ENCODE measurements around the gene ADM5. TPM values are rescaled to one million over a fixed set of nuclear protein-coding genes. Genes with fewer than 3 reads are reported as not detected.
A peak's percentile ranks its signal among the peaks of the same experiment; 100 is the strongest.

ADM5 gene
- total and polyA plus RNA-seq, 2 experiments from 2014 or later: 2.8 to 5.7 TPM

GRCh38 chr19:49688531-49689132 lies 762 bp upstream of the ADM5 start:
- Histone ChIP-seq H3K4me1 (ENCODE audit: insufficient read depth) (peaks cover 29% of the 10 kb centered on the region), H3K27ac (ENCODE audit: low read depth) (peak overlapping the region; percentile 85), H3F3A (replicated peaks; ENCODE audit: low read depth) (peaks cover 65% of the 10 kb centered on the region), H3K27me3 (ENCODE audit: insufficient read depth) (no peaks in the 10 kb centered on the region), H2AFZ (no peak overlapping the region), H3K36me3 (ENCODE audit: insufficient read depth) (peaks cover 17% of the 10 kb centered on the region), H3K4me2 (peak overlapping the region; percentile 99), H3K79me2 (replicated peaks; ENCODE audit: insufficient read depth) (peaks cover 24% of the 10 kb centered on the region), H4K20me1 (replicated peaks; ENCODE audit: insufficient read depth) (peaks cover 27% of the 10 kb centered on the region), H3K4me3 (peak overlapping the region; percentile 97; the same call in 1 of the 2 replicates), H3K9me2 (ENCODE audit: insufficient read depth) (no peaks in the 10 kb centered on the region)
- no peak for TF ChIP-seq ZNF331 (CRISPR knock-in tag; IDR thresholded peaks at IDR 0.05; ENCODE audit: low read depth)
- no peak for TF ChIP-seq NANOG (IDR thresholded peaks at IDR 0.05; ENCODE audit: borderline replicate concordance)
- TF ChIP-seq ZNF114 (CRISPR knock-in tag; IDR thresholded peaks at IDR 0.05): no peak
- no peak for TF ChIP-seq POLR2AphosphoS5 (IDR thresholded peaks at IDR 0.05; ENCODE audit: low read depth)
- no peak for TF ChIP-seq STAT1 (IDR thresholded peaks at IDR 0.05; ENCODE audit: unreplicated experiment)
- no peak for TF ChIP-seq REST (IDR thresholded peaks at IDR 0.05; ENCODE audit: unreplicated experiment)
- no peak for TF ChIP-seq EZH2 (IDR thresholded peaks at IDR 0.05; ENCODE audit: low read depth, unreplicated experiment)
- TF ChIP-seq, protein P1, sequence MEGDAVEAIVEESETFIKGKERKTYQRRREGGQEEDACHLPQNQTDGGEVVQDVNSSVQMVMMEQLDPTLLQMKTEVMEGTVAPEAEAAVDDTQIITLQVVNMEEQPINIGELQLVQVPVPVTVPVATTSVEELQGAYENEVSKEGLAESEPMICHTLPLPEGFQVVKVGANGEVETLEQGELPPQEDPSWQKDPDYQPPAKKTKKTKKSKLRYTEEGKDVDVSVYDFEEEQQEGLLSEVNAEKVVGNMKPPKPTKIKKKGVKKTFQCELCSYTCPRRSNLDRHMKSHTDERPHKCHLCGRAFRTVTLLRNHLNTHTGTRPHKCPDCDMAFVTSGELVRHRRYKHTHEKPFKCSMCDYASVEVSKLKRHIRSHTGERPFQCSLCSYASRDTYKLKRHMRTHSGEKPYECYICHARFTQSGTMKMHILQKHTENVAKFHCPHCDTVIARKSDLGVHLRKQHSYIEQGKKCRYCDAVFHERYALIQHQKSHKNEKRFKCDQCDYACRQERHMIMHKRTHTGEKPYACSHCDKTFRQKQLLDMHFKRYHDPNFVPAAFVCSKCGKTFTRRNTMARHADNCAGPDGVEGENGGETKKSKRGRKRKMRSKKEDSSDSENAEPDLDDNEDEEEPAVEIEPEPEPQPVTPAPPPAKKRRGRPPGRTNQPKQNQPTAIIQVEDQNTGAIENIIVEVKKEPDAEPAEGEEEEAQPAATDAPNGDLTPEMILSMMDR (conservative IDR thresholded peaks at IDR 0.05; ENCODE audit: low read depth in 2 of 2): no peak
- no peak for TF ChIP-seq CREB1 (CRISPR knock-in tag; IDR thresholded peaks at IDR 0.05; ENCODE audit: low read depth)
- ATAC-seq: no peak
- DNase-seq (ENCODE audit: low spot score): peak; percentile 42
- Mint-ChIP-seq H3K9me3 (peaks cover 8% of the 10 kb centered on the region), H3K4me1 (peaks cover 50% of the 10 kb centered on the region), H3K36me3 (ENCODE audit: low read depth) (peaks cover 50% of the 10 kb centered on the region), H3K27ac (peak overlapping the region; percentile 19), H3K27me3 (ENCODE audit: insufficient read depth, low read depth, poor library complexity) (peaks cover 45% of the 10 kb centered on the region), H3K4me3 (peak overlapping the region; percentile 94)

GRCh38 chr19:49690079-49690655 lies 773 bp downstream of the ADM5 start:
- peaks cover 14% of the 10 kb centered on the region for H3K79me2 ChIP-seq (replicated peaks; ENCODE audit: insufficient read depth)
- Mint-ChIP-seq H3K4me3 (peak overlapping the region; percentile 94), H3K27ac (peak overlapping the region; percentile 95), H3K36me3 (ENCODE audit: low read depth) (peaks cover 48% of the 10 kb centered on the region), H3K4me1 (peaks cover 42% of the 10 kb centered on the region), H3K27me3 (ENCODE audit: insufficient read depth, low read depth, poor library complexity) (peaks cover 37% of the 10 kb centered on the region), H3K9me3 (peaks cover 8% of the 10 kb centered on the region)
- no peaks in the 10 kb centered on the region for H3K27me3 ChIP-seq (ENCODE audit: insufficient read depth)
- H3K4me2 ChIP-seq: peak overlapping the region; percentile 99
- no peaks in the 10 kb centered on the region for H3K9me2 ChIP-seq (ENCODE audit: insufficient read depth)
- H3K4me3 ChIP-seq: peak overlapping the region; percentile 97
- ATAC-seq (peak; percentile 6), DNase-seq (ENCODE audit: low spot score) (peak; percentile 34)
- H2AFZ ChIP-seq: no peak overlapping the region; the same call in 1 of the 2 replicates
- TF ChIP-seq, protein P1 (conservative IDR thresholded peaks at IDR 0.05; ENCODE audit: low read depth in 2 of 2): 0 out of 4 replicates have a peak, but pooled peaks of 1 of the 2 experiments have one; percentile 6
- TF ChIP-seq JUNB (IDR thresholded peaks at IDR 0.05; ENCODE audit: unreplicated experiment) (no peak), ZNF331 (CRISPR knock-in tag; IDR thresholded peaks at IDR 0.05; ENCODE audit: low read depth) (no peak)
- TF ChIP-seq, protein P2, sequence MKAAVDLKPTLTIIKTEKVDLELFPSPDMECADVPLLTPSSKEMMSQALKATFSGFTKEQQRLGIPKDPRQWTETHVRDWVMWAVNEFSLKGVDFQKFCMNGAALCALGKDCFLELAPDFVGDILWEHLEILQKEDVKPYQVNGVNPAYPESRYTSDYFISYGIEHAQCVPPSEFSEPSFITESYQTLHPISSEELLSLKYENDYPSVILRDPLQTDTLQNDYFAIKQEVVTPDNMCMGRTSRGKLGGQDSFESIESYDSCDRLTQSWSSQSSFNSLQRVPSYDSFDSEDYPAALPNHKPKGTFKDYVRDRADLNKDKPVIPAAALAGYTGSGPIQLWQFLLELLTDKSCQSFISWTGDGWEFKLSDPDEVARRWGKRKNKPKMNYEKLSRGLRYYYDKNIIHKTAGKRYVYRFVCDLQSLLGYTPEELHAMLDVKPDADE (IDR thresholded peaks at IDR 0.05): no peak
- H4K20me1 ChIP-seq (replicated peaks; ENCODE audit: insufficient read depth): peaks cover 31% of the 10 kb centered on the region
- peaks cover 52% of the 10 kb centered on the region for H3F3A ChIP-seq (replicated peaks; ENCODE audit: low read depth)
- H3K4me1 ChIP-seq (ENCODE audit: insufficient read depth): peaks cover 29% of the 10 kb centered on the region
- peaks cover 5% of the 10 kb centered on the region for H3K36me3 ChIP-seq (ENCODE audit: insufficient read depth)
- H3K27ac ChIP-seq (ENCODE audit: low read depth): peak overlapping the region; percentile 76; the same call in 1 of the 2 replicates

Data from GM23338 (cell line).